Measurements from ENCODE around the gene CCDC178.
"Not testable (repeated sequence)": the region's sequence is repeated elsewhere in the genome, so short reads cannot be mapped to it uniquely, and the experiment has no call there.

CCDC178 gene

GRCh38 chr18:33356735-33357134 lies 83.8 kb downstream of the CCDC178 start:
- no peak for DNase-seq (ENCODE audit: low read depth)
- H3K4me3 ChIP-seq (ENCODE audit: control insufficient read depth, low read depth, low read length) = no peak overlapping the region
- no peak for TF ChIP-seq CTCF (IDR thresholded peaks at IDR 0.05; ENCODE audit: control insufficient read depth, insufficient read depth, low read depth, low read length, missing control alignments)

DNA sequence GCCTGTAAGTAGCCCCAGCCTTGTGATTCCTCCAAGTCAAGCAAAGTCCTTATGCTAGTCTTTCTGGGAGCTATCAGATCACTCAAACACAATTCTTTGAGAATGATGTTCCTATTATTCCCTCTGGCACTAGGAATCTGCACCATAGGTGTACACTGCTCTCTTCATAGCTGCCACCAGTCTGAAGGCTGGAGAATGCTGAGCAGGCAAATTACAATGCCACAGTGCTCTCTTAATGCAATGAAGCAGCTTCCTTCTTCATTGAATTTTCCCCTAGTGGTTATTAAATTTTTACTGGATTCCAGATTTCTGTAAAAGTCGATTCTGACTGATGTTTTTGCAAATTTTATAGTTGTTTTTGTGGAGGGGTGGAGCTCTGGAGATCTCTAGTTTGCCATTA lies 84.8 kb downstream of the CCDC178 start:
- no peak for TF ChIP-seq CTCF (IDR thresholded peaks at IDR 0.05; ENCODE audit: control insufficient read depth, insufficient read depth, low read depth, low read length, missing control alignments)
- no peak overlapping the region for H3K4me3 ChIP-seq (ENCODE audit: control insufficient read depth, low read depth, low read length)
- no peak for DNase-seq (ENCODE audit: low read depth)

DNA sequence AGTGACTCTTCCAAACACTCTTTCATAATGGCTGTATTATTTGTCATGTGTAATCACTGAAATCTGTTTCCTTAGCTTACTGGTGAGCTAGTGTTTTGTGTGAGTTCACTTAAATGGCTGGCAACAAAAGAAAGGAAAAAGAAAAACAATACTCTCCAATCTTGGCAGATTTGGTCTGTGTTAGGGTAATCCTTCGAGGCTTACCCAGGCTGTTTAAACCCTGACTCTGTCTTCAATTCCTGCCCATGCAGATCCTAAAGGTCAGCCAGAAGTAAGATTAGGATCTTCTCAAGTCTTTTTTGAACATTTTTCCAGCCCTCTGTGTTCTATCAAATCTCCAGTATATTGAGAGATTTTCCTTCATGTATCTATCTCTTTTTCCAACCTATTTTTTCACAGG lies 85.3 kb downstream of the CCDC178 start:
- no peak for TF ChIP-seq CTCF (IDR thresholded peaks at IDR 0.05; ENCODE audit: control insufficient read depth, insufficient read depth, low read depth, low read length, missing control alignments)
- no peak overlapping the region for H3K4me3 ChIP-seq (ENCODE audit: control insufficient read depth, low read depth, low read length)
- DNase-seq (ENCODE audit: low read depth) = no peak

- no peak for TF ChIP-seq CTCF (IDR thresholded peaks at IDR 0.05; ENCODE audit: control insufficient read depth, insufficient read depth, low read depth, low read length, missing control alignments)
- DNase-seq (ENCODE audit: low read depth) = no peak
- H3K4me3 ChIP-seq (ENCODE audit: control insufficient read depth, low read depth, low read length) = no peak overlapping the region
Observed at GRCh38 chr18:33350256-33350655, 90.3 kb downstream of the CCDC178 start.

GRCh38 chr18:33339733-33340132 lies 100.8 kb downstream of the CCDC178 start:
- not testable (repeated sequence) for DNase-seq (ENCODE audit: low read depth); H3K4me3 ChIP-seq (ENCODE audit: control insufficient read depth, low read depth, low read length)

- no peak for TF ChIP-seq CTCF (IDR thresholded peaks at IDR 0.05; ENCODE audit: control insufficient read depth, insufficient read depth, low read depth, low read length, missing control alignments)
- no peak overlapping the region for H3K4me3 ChIP-seq (ENCODE audit: control insufficient read depth, low read depth, low read length)
- DNase-seq (ENCODE audit: low read depth) = no peak
Observed at GRCh38 chr18:33334781-33335180, 105.7 kb downstream of the CCDC178 start.

DNA sequence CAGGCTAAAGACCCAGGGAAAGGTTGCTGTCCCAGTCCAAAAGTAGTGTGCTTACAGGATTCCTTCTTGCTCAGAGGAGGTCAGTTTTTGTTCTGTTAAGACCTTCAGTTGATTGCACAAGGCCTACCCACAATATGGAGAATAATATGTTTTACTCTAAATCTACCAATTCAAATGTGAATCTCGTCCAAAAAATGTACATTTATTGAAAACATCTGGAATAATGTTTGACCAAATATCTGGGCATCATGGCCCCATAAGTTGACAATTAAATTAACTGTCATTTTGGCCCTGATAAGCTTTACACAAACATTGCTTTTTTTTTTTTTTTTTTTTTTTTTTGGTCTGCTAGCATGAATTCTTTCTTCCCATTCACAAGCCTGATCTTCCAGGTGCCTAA lies 109.8 kb downstream of the CCDC178 start:
- no peak overlapping the region for H3K4me3 ChIP-seq (ENCODE audit: control insufficient read depth, low read depth, low read length)
- TF ChIP-seq CTCF (IDR thresholded peaks at IDR 0.05; ENCODE audit: control insufficient read depth, insufficient read depth, low read depth, low read length, missing control alignments) = no peak
- DNase-seq (ENCODE audit: low read depth) = no peak
